H1 (cell line): Measurements from ENCODE around the gene ACAP3. TPM values are rescaled to one million over a fixed set of nuclear protein-coding genes. Genes with fewer than 3 reads are reported as not detected.

Experiments used
- CTCF ChIP-seq, 3 experiments: IDR thresholded peaks; 1 replicate in 2 of 3; 2 replicates in 1 of 3; pipeline versions ENCODE4 v1.5.1 to v1.6.1; 2011; ENCODE audit warnings: low read length in 3 of 3, mild to moderate bottlenecking in 3 of 3, inconsistent platforms in 2 of 3, low read depth in 1 of 3, moderate library complexity in 1 of 3; ENCODE audit not compliant: insufficient read depth in 1 of 3; ENCODE audit errors: control extremely low read depth in 1 of 3
- KDM1A ChIP-seq: fragments of 200-600, 300-600 bp; sonication (generic); IDR thresholded peaks from 2 replicates; pipeline ENCODE4 v1.7.1; 2016; ENCODE audit warnings: mild to moderate bottlenecking, low read length, borderline replicate concordance
- SUZ12 ChIP-seq: fragments of 200-600 bp; sonication (generic); IDR thresholded peaks from 2 replicates; pipeline ENCODE4 v1.6.1; 2012; ENCODE audit warnings: mild to moderate bottlenecking, inconsistent platforms, low read length, moderate library complexity, mixed read lengths
- polyA plus RNA-seq, 7 experiments: library from polyadenylated mRNA; depleted of rRNA in 3 of 7; stranded (reverse) in 5 of 7; unstranded in 2 of 7; fragments of >200 nt in 5 of 7; fragments of 200-250 nt in 2 of 7; gene quantifications; 1 replicate in 5 of 7; 2 replicates in 1 of 7; 4 replicates in 1 of 7; pipeline versions ENCODE4 v1.2.1 to v1.2.3, GENCODE V29; 2011 to 2013; ENCODE audit warnings: missing spikeins in 2 of 7, mixed read lengths in 2 of 7
- total RNA-seq: library from RNA; stranded (reverse); fragmentation: NEBNext Ultra II Directional; extraction: Animal tissue kit (Norgen Biotek cat#: 25700); gene quantifications from 2 replicates; pipeline ENCODE4 v1.2.1, GENCODE V29; 2021
- TF ChIP-seq, protein P1 (sequence below): IDR thresholded peaks from 2 replicates; pipeline ENCODE4 v1.6.1; 2012; ENCODE audit warnings: inconsistent platforms

Gene ACAP3
- total and polyA plus RNA-seq, 2 of the 8 experiments (the other 6 are each of a cell fraction or from before 2014, with no cell fraction given) = 14.8 to 28.3 TPM

- TF ChIP-seq, protein P1, sequence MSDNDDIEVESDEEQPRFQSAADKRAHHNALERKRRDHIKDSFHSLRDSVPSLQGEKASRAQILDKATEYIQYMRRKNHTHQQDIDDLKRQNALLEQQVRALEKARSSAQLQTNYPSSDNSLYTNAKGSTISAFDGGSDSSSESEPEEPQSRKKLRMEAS = no peak
- TF ChIP-seq CTCF (IDR thresholded peaks at IDR 0.05; ENCODE audit: control extremely low read depth in 1 of 3, insufficient read depth in 1 of 3, low read depth in 1 of 3, low read length in 3 of 3) (no peak), KDM1A (no peak), SUZ12 (no peak)
- TF ChIP-seq, all 59 proteins: peak for 0
These were observed 9.8 kb downstream of the ACAP3 start (continued) for GRCh38 chr1:1297802-1298424.
